ENCODE results near the gene CREM. TPM values are rescaled to one million over a fixed set of nuclear protein-coding genes. Genes with fewer than 3 reads are reported as not detected.

CREM gene
- total and polyA plus RNA-seq, 10 of the 15 experiments (the other 5 are each of a cell fraction or from before 2014, with no cell fraction given) = 51.3 to 115 (median 70.6) TPM

DNA sequence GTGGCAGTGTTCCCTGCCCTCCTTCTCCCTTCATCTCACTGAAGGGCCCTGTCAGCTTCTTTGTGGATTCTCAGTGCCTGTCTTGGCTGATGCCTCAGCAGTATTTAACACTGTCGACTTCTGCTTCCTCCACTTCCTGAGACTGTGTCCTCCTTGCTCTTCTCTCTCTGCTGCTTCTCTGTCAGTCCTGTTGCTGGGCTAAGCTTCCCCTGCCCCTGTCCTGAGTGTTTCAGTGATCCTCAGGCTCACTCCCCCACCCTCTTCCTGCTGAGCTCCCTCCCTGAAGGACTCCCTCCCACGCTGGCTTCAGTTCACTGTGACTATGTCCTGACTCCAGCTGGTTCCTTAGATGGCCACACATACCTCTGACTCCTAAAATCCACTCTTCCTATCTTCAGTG lies 64.9 kb downstream of the CREM start:
- no peak overlapping the region; the same call in 1 of the 2 replicates for H2AFZ ChIP-seq (ENCODE audit: control insufficient read depth, low read depth, low read length)

DNA sequence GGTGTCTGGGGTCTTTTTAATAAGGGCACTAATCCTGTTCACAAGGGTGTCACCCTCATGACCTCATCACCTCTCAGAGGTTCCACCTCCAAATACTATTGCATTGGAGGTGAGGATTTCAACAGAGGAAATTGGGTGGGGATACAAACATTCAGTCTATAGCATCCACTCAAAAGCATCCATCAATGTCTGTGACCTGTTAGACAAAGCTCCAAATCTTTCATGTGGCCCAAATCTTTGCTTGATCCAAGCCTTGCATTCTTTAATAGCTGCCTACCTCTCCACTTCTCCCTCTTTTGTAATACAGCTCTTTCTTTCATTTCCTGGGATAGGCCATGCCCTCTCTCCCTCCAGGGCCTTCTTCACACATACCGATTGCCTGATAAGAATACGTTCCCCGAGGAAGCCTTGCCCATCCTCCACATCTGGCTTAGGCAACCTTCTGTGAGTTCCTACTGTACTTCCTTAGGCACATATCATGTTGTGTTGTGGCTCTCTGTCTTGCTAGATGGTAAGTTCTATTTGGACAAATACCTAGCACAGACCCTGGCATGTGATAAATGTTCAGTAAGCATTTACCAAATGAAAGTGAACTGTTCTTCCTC lies 66.1 kb downstream of the CREM start:
- Histone ChIP-seq H3K27ac (ENCODE audit: control insufficient read depth, insufficient read depth) (no peak overlapping the region), H3K4me2 (ENCODE audit: control insufficient read depth, insufficient read depth) (no peak overlapping the region), H3K36me3 (ENCODE audit: control insufficient read depth in 2 of 2, insufficient read depth in 2 of 2, low read length in 1 of 2) (no peaks in the 10 kb centered on the region), H3K79me2 (ENCODE audit: control insufficient read depth, insufficient read depth, low read length) (no peaks in the 10 kb centered on the region; the same call in none of the 2 replicates), H4K20me1 (ENCODE audit: control insufficient read depth, insufficient read depth) (no peaks in the 10 kb centered on the region), H3K4me1 (ENCODE audit: control insufficient read depth, insufficient read depth, low read length) (peaks cover 8% of the 10 kb centered on the region; the same call in 1 of the 2 replicates), H3K4me3 (no peak overlapping the region), H2AFZ (ENCODE audit: control insufficient read depth, low read depth, low read length) (no peak overlapping the region), H3K27me3 (replicated peaks in 1 of 2; ENCODE audit: control insufficient read depth in 2 of 2, insufficient read depth in 2 of 2, low read length in 1 of 2) (no peaks in the 10 kb centered on the region), H3K9ac (ENCODE audit: control insufficient read depth, insufficient read depth, low read length) (no peak overlapping the region), H3K9me3 (replicated peaks; ENCODE audit: control insufficient read depth, insufficient read depth, low read length) (no peaks in the 10 kb centered on the region; the same call in 2 of the 3 replicates)
- BruUV-seq (replicated peaks) = no TSS peak
- ChIA-PET CTCF (interaction anchor here (0.7 to 7.4 kb wide), 4 partner anchors 11 to 72 kb away, joined by 3 to 100 read pairs (median 4); partner anchors contain the start of gene CREM), SMC1A (ENCODE audit: uncharacterized antibody, unreplicated experiment) (interaction anchor here (1.2 to 6.0 kb wide), 9 partner anchors 14 to 70 kb away, joined by 3 to 213 read pairs (median 6); partner anchors contain the start of gene CREM), POLR2A (interaction anchor here (1.0 kb wide), 1 partner anchor 43 kb away, joined by 3 read pairs; no protein-coding TSS in a partner anchor), RAD21 (ENCODE audit: unreplicated experiment) (interaction anchor here (0.8 to 1.2 kb wide), 2 partner anchors 27 to 73 kb away, joined by 3 to 4 read pairs; no protein-coding TSS in a partner anchor)
- ATAC-seq (no peak), DNase-seq (ENCODE audit: low read depth, low spot score) (no peak), FAIRE-seq (no peak)
- 98% methylated on average over 3 of the region's 3 CpGs for WGBS (ENCODE audit: insufficient coverage, insufficient replicate concordance, low lambda C conversion rate, missing lambda C conversion rate)
- intact Hi-C loops (cut with micrococcal nuclease; ENCODE audit: unreplicated experiment) (no loop called here), in situ Hi-C loops (cut with MboI) (no loop called here)
- TF ChIP-seq, protein P1, sequence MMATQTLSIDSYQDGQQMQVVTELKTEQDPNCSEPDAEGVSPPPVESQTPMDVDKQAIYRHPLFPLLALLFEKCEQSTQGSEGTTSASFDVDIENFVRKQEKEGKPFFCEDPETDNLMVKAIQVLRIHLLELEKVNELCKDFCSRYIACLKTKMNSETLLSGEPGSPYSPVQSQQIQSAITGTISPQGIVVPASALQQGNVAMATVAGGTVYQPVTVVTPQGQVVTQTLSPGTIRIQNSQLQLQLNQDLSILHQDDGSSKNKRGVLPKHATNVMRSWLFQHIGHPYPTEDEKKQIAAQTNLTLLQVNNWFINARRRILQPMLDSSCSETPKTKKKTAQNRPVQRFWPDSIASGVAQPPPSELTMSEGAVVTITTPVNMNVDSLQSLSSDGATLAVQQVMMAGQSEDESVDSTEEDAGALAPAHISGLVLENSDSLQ (IDR thresholded peaks at IDR 0.05) = no peak
- TF ChIP-seq, protein P2, sequence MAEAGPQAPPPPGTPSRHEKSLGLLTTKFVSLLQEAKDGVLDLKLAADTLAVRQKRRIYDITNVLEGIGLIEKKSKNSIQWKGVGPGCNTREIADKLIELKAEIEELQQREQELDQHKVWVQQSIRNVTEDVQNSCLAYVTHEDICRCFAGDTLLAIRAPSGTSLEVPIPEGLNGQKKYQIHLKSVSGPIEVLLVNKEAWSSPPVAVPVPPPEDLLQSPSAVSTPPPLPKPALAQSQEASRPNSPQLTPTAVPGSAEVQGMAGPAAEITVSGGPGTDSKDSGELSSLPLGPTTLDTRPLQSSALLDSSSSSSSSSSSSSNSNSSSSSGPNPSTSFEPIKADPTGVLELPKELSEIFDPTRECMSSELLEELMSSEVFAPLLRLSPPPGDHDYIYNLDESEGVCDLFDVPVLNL (IDR thresholded peaks at IDR 0.05; ENCODE audit: low read depth, low read length) = no peak
- TF ChIP-seq SREBF2 (IDR thresholded peaks at IDR 0.05; ENCODE audit: low read length) (no peak), KAT2A (conservative IDR thresholded peaks at IDR 0.05; ENCODE audit: control insufficient read depth, low read depth, low read length) (no peak), HDAC2 (IDR thresholded peaks at IDR 0.05) (no peak), MEF2A (IDR thresholded peaks at IDR 0.05; ENCODE audit: insufficient read depth, low read depth, low read length) (no peak), TAF1 (IDR thresholded peaks at IDR 0.05; ENCODE audit: borderline replicate concordance, low read depth, low read length) (no peak)
- TF ChIP-seq, protein P3, sequence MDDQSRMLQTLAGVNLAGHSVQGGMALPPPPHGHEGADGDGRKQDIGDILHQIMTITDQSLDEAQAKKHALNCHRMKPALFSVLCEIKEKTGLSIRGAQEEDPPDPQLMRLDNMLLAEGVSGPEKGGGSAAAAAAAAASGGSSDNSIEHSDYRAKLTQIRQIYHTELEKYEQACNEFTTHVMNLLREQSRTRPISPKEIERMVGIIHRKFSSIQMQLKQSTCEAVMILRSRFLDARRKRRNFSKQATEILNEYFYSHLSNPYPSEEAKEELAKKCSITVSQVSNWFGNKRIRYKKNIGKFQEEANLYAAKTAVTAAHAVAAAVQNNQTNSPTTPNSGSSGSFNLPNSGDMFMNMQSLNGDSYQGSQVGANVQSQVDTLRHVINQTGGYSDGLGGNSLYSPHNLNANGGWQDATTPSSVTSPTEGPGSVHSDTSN (IDR thresholded peaks at IDR 0.05; ENCODE audit: insufficient replicate concordance, low read depth, low read length) = no peak

More for the DNA sequence above, 64.9 kb downstream of the CREM start:
- no peaks in the 10 kb centered on the region for H4K20me1 ChIP-seq (ENCODE audit: control insufficient read depth, insufficient read depth)
- no peaks in the 10 kb centered on the region for H3K27me3 ChIP-seq (replicated peaks in 1 of 2; ENCODE audit: control insufficient read depth in 2 of 2, insufficient read depth in 2 of 2, low read length in 1 of 2)
- no peak for DNase-seq (ENCODE audit: low read depth, low spot score)
- WGBS (ENCODE audit: insufficient coverage, insufficient replicate concordance, low lambda C conversion rate, missing lambda C conversion rate) = 26% methylated on average over 2 of the region's 2 CpGs
- ChIA-PET CTCF (interaction anchor here (0.9 to 7.4 kb wide), 3 partner anchors 29 to 196 kb away, joined by 3 to 100 read pairs (median 4); no protein-coding TSS in a partner anchor), RAD21 (ENCODE audit: unreplicated experiment) (interaction anchor here (1.2 to 1.8 kb wide), 3 partner anchors 59 to 72 kb away, joined by 3 to 8 read pairs (median 4); no protein-coding TSS in a partner anchor), SMC1A (ENCODE audit: uncharacterized antibody, unreplicated experiment) (interaction anchor here (0.6 to 6.0 kb wide), 11 partner anchors 9 to 86 kb away, joined by 3 to 213 read pairs (median 6); partner anchors contain the start of gene CREM), POLR2A (interaction anchor here (0.9 to 1.3 kb wide), 3 partner anchors 28 to 64 kb away, joined by 3 read pairs; no protein-coding TSS in a partner anchor)
- no peaks in the 10 kb centered on the region for H3K36me3 ChIP-seq (ENCODE audit: control insufficient read depth in 2 of 2, insufficient read depth in 2 of 2, low read length in 1 of 2)
- in situ Hi-C loops (cut with MboI) = no loop called here
- TF ChIP-seq RFX5 (IDR thresholded peaks at IDR 0.05; ENCODE audit: low read depth, low read length) (no peak), STAT1 (conservative IDR thresholded peaks at IDR 0.05) (no peak), MXI1 (IDR thresholded peaks at IDR 0.05; ENCODE audit: low read depth, low read length) (no peak)
- no peak overlapping the region for H3K27ac ChIP-seq (ENCODE audit: control insufficient read depth, insufficient read depth)
- no peaks in the 10 kb centered on the region; the same call in 2 of the 3 replicates for H3K9me3 ChIP-seq (replicated peaks; ENCODE audit: control insufficient read depth, insufficient read depth, low read length)
- H3K4me2 ChIP-seq (ENCODE audit: control insufficient read depth, insufficient read depth) = no peak overlapping the region
- no peak overlapping the region for H3K4me3 ChIP-seq
- intact Hi-C loops (cut with micrococcal nuclease; ENCODE audit: unreplicated experiment) = no loop called here
- BruUV-seq (replicated peaks) = no TSS peak
- ATAC-seq = no peak
- no peaks in the 10 kb centered on the region; the same call in 1 of the 2 replicates for H3K79me2 ChIP-seq (ENCODE audit: control insufficient read depth, insufficient read depth, low read length)
- peaks cover 7% of the 10 kb centered on the region; the same call in 1 of the 2 replicates for H3K4me1 ChIP-seq (ENCODE audit: control insufficient read depth, insufficient read depth, low read length)
- no peak overlapping the region for H3K9ac ChIP-seq (ENCODE audit: control insufficient read depth, insufficient read depth, low read length)
- FAIRE-seq = no peak

Measured in GM12878 (cell line).